K562 (cell line): ENCODE results near the gene HHEX. TPM values are rescaled to one million over a fixed set of nuclear protein-coding genes. Genes with fewer than 3 reads are reported as not detected.

Experiments used
- ATAC-seq: fragments of 200-7000 bp; cut with Tn5 transposase; 3 replicates; pipeline ENCODE4 v1.9.1; 2020; ENCODE audit warnings: moderate library complexity
- BruUV-seq: library from RNA; stranded (reverse); fragments of 400-500 nt; replicated peaks from 2 replicates; lab custom pipeline; 2021; lab: Mats Ljungman, UMichigan
- CTCF ChIA-PET: fragments of 300-600 bp; formaldehyde crosslinking; extraction: SDS; loops from one replicate; lab custom pipeline; 2021; ENCODE audit warnings: low intra/inter-chr PET ratio; lab: Yijun Ruan, JAX
- POLR2A ChIA-PET: fragments of 300-600, 350-650 bp; sonication (Branson Sonifier 250); formaldehyde crosslinking; extraction: SDS; loops from one replicate; lab custom pipeline; 2021; ENCODE audit warnings: antibody characterized with exemption, inconsistent platforms; lab: Yijun Ruan, JAX
- DNase-seq, 4 experiments: peaks; one replicate each; pipeline versions ENCODE4 v3.0.0 to v3.0.0-alpha.2; 2011 to 2018; ENCODE audit warnings: low spot score in 3 of 4, mixed read lengths in 3 of 4; ENCODE audit errors: extremely low read depth in 1 of 4
- FAIRE-seq: peaks from 2 replicates; lab custom pipeline; 2011; peaks lifted over from hg19 to GRCh38; lab: Jason Lieb, UNC
- H2AFZ ChIP-seq: 2 replicates; pipeline ENCODE4 v1.6.0; 2011; ENCODE audit warnings: low read depth, low read length, control low read depth, inconsistent platforms
- H3K27ac ChIP-seq: fragments of 200-600 bp; 3 replicates; pipeline ENCODE4 v1.8.0; 2011; ENCODE audit warnings: low read depth, mild to moderate bottlenecking, control low read depth, inconsistent platforms, low read length, moderate library complexity, mixed read lengths; ENCODE audit errors: extremely low read depth
- H3K27me3 ChIP-seq, 2 experiments: fragments of 300-600 bp in 1 of 2; 2 replicates in 1 of 2; 3 replicates in 1 of 2; pipeline versions ENCODE4 v1.6.0 to v1.8.0; 2011; ENCODE audit warnings: inconsistent platforms in 2 of 2, low read length in 2 of 2, mild to moderate bottlenecking in 1 of 2, mixed read lengths in 1 of 2, moderate library complexity in 1 of 2; ENCODE audit not compliant: control insufficient read depth in 2 of 2, insufficient read depth in 2 of 2
- H3K36me3 ChIP-seq: fragments of 300-600 bp; 3 replicates; pipeline ENCODE4 v1.8.0; 2011; ENCODE audit warnings: mild to moderate bottlenecking, low read length, inconsistent platforms; ENCODE audit not compliant: control insufficient read depth, insufficient read depth
- H3K4me1 ChIP-seq, 2 experiments: fragments of 200-600 bp in 1 of 2; replicated peaks in 1 of 2; 2 replicates in 1 of 2; 3 replicates in 1 of 2; pipeline versions ENCODE4 v1.5.1 to v1.8.0; 2011; ENCODE audit warnings: inconsistent platforms in 2 of 2, low read length in 2 of 2, mild to moderate bottlenecking in 1 of 2, mixed read lengths in 1 of 2, moderate library complexity in 1 of 2; ENCODE audit not compliant: control insufficient read depth in 2 of 2, insufficient read depth in 2 of 2
- H3K4me2 ChIP-seq: 2 replicates; pipeline ENCODE4 v1.6.1; 2011; ENCODE audit warnings: low read length, control low read depth, inconsistent platforms, mixed read lengths; ENCODE audit not compliant: insufficient read depth
- H3K4me3 ChIP-seq: fragments of 200-600 bp; sonication (generic), shearing (Covaris generic); 2 replicates; pipeline ENCODE4 v1.5.1; 2016; ENCODE audit warnings: control low read depth, inconsistent platforms
- H3K79me2 ChIP-seq: fragments of 200-600 bp; 3 replicates; pipeline ENCODE4 v1.8.0; 2011; ENCODE audit warnings: low read length, inconsistent platforms; ENCODE audit not compliant: control insufficient read depth, insufficient read depth
- H3K9ac ChIP-seq, 2 experiments: 2 replicates each; pipeline versions ENCODE4 v1.6.0 to v1.6.1; 2011; ENCODE audit warnings: low read depth in 2 of 2, low read length in 2 of 2, control low read depth in 1 of 2, inconsistent platforms in 1 of 2, mild to moderate bottlenecking in 1 of 2, mixed read lengths in 1 of 2; ENCODE audit not compliant: insufficient read depth in 1 of 2
- H3K9me1 ChIP-seq: one replicate; pipeline ENCODE4 v1.6.0; 2011; ENCODE audit warnings: inconsistent platforms, mild to moderate bottlenecking, low read length, moderate library complexity; ENCODE audit not compliant: control insufficient read depth, insufficient read depth
- H3K9me3 ChIP-seq: replicated peaks from 2 replicates; pipeline ENCODE4 v1.5.1; 2011; ENCODE audit warnings: low read depth, low read length, inconsistent platforms; ENCODE audit not compliant: control insufficient read depth, insufficient read depth
- H4K20me1 ChIP-seq: replicated peaks from 2 replicates; pipeline ENCODE4 v1.6.1; 2011; ENCODE audit warnings: low read length, inconsistent platforms, mixed read lengths; ENCODE audit not compliant: control insufficient read depth, insufficient read depth
- ADNP ChIP-seq: fragments of 200-800 bp; sonication (Bioruptor generic); IDR thresholded peaks from 2 replicates; pipeline ENCODE4 v1.6.1; 2016; ENCODE audit warnings: missing genetic modification characterization, missing compliant biosample characterization
- CSDE1 ChIP-seq, 2 experiments: fragments of 450-650 bp; IDR thresholded peaks; 2 replicates each; pipeline ENCODE4 v1.6.1; 2016; ENCODE audit warnings: mild to moderate bottlenecking in 1 of 2
- KDM1A ChIP-seq, 2 experiments: fragments of 450-650 bp; IDR thresholded peaks; 2 replicates each; pipeline ENCODE4 v1.6.1; 2016; ENCODE audit warnings: mild to moderate bottlenecking in 2 of 2
- RBM25 ChIP-seq: fragments of 200-400 bp; formaldehyde crosslinking; IDR thresholded peaks from 2 replicates; pipeline ENCODE4 v1.6.1; 2018; ENCODE audit warnings: low read length, low read depth, moderate library complexity; ENCODE audit not compliant: severe bottlenecking
- ZNF316 ChIP-seq: fragments of 450-650 bp; IDR thresholded peaks from 2 replicates; pipeline ENCODE4 v1.6.1; 2016
- ZNF507 ChIP-seq: conservative IDR thresholded peaks from 2 replicates; pipeline ENCODE4 v1.6.1; 2017; ENCODE audit warnings: missing genetic modification characterization, missing compliant biosample characterization
- WGBS: fragments of 100-300 bp; shearing (Covaris generic); methylation state at CpG from one replicate; pipeline ENCODE4 v1.1.6; 2016; ENCODE audit warnings: low coverage, mixed read lengths; ENCODE audit not compliant: insufficient coverage; ENCODE audit errors: missing lambda C conversion rate; 5-methylcytosine and 5-hydroxymethylcytosine counted together
- in situ Hi-C: fragments of 300-500 bp; cut with MboI; formaldehyde crosslinking; loops from 4 replicates; pipeline ENCODE4 v1.15.0; 2018; ENCODE audit warnings: inconsistent platforms, mixed read lengths
- intact Hi-C: fragments of 100-400 bp; cut with micrococcal nuclease; formaldehyde crosslinking; loops from 2 replicates; pipeline ENCODE4 v1.14.2; 2022
- polyA plus RNA-seq, 8 experiments: library from polyadenylated mRNA; depleted of rRNA in 4 of 8; stranded (reverse) in 5 of 8; unstranded in 3 of 8; fragments of >200 nt; fragmentation: Nextera tagmentation in 2 of 8; fragmentation: Illumina TruSeq in 1 of 8; extraction: Ambion mirVana in 2 of 8; extraction: Trizol in 1 of 8; gene quantifications; 2 replicates each; pipeline versions ENCODE4 v1.2.1 to v1.2.3, GENCODE V29; 2011 to 2014; ENCODE audit warnings: inconsistent platforms in 1 of 8, missing spikeins in 1 of 8
- total RNA-seq, 7 experiments: library from RNA; depleted of rRNA in 6 of 7; stranded (reverse); fragments of >200 nt in 6 of 7; fragmentation: Illumina TruSeq in 2 of 7; extraction: Trizol in 2 of 7; gene quantifications; 2 replicates each; pipeline versions ENCODE4 v1.2.1 to v1.2.3, GENCODE V29; 2011 to 2021; ENCODE audit warnings: low replicate concordance in 1 of 7
- TF ChIP-seq, protein P1 (sequence below): fragments of 450-650 bp; IDR thresholded peaks from 2 replicates; pipeline ENCODE4 v1.6.1; 2017; ENCODE audit warnings: mild to moderate bottlenecking, moderate library complexity

The HHEX gene
- total and polyA plus RNA-seq, 9 of the 15 experiments (the other 6 are each of a cell fraction or from before 2014, with no cell fraction given), result 37.2 to 133 (median 80.2) TPM

DNA sequence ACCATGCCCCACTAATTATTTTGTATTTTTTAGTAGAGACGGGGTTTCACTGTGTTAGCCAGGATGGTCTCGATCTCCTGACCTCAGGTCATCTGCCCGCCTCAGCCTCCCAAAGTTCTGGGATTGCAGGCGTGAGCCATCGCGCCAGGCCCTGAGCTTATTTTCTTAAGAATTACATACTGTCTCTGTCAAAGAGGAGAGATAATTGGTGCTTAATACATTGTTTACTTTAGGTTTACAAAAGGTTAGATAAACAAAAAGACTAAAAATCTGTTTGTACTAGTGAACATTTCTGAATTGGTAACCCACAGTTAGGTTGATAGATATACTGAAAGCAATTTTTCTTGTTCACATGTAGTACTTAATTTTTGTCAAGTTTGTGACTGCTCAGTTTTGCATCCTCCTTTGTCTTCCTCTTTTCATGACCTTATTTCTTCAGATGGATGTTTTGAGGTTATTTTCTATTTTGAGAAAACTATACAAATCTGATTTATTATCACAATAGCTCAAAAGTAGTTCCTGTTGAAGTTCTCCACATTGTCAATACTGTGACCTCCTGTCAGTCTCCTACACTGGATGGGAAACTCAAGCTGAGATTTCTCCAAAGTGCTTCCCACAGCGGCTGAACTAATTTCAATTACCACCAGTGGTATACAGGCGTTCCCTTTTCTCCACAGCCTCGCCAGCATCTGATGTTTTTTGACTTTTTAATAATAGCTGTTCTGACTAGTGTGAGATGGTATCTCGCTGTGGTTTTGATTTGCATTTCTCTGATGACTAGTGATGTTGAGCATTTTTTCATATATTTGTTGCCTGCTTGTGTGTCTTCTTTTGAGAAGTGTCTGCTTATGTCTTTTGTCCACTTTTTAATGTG is 22.5 kb downstream of the HHEX start:
- H3K9me1 ChIP-seq, result no peaks in the 10 kb centered on the region
- no peaks in the 10 kb centered on the region for H3K36me3 ChIP-seq
- H3K9me3 ChIP-seq, result 0 out of 2 replicates have a peak, but pooled peaks cover 4% of the 10 kb centered on the region
- H4K20me1 ChIP-seq, result no peaks in the 10 kb centered on the region
- H3K79me2 ChIP-seq, result no peaks in the 10 kb centered on the region
- POLR2A ChIA-PET, result interaction anchor here (0.7 to 1.4 kb wide), 3 partner anchors 8 to 49 kb away, joined by 3 to 4 read pairs (median 3); no protein-coding TSS in a partner anchor
- intact Hi-C loops, result no loop called here
- 81% methylated on average over 9 of the region's 10 CpGs for WGBS
- no peak for DNase-seq
- no peaks in the 10 kb centered on the region; a peak in 1 of 5 replicates for H3K4me1 ChIP-seq
- H3K27ac ChIP-seq, result no peak overlapping the region
- H2AFZ ChIP-seq, result no peak overlapping the region
- no TSS peak for BruUV-seq
- in situ Hi-C loops, result no loop called here
- H3K4me2 ChIP-seq, result no peak overlapping the region
- ATAC-seq, result no peak
- H3K27me3 ChIP-seq, result no peaks in the 10 kb centered on the region
- H3K9ac ChIP-seq, result no peak overlapping the region
- no peak overlapping the region for H3K4me3 ChIP-seq
- TF ChIP-seq, protein P1, sequence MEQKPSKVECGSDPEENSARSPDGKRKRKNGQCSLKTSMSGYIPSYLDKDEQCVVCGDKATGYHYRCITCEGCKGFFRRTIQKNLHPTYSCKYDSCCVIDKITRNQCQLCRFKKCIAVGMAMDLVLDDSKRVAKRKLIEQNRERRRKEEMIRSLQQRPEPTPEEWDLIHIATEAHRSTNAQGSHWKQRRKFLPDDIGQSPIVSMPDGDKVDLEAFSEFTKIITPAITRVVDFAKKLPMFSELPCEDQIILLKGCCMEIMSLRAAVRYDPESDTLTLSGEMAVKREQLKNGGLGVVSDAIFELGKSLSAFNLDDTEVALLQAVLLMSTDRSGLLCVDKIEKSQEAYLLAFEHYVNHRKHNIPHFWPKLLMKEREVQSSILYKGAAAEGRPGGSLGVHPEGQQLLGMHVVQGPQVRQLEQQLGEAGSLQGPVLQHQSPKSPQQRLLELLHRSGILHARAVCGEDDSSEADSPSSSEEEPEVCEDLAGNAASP, result no peak
- TF ChIP-seq CSDE1 (IDR thresholded peaks at IDR 0.05) (no peak), KDM1A (IDR thresholded peaks at IDR 0.05) (0 out of 4 replicates have a peak, but pooled peaks of 1 of the 2 experiments have one; percentile 7), RBM25 (peak; percentile 38), ZNF507 (tag) (no peak), ZNF316 (no peak), ADNP (no peak)
- no peak for FAIRE-seq
- CTCF ChIA-PET, result no interaction called here
